AG04449 (cell line): ENCODE results near the gene NDUFAF5.

Source experiments
- CTCF ChIA-PET: fragments of 350-600 bp; formaldehyde crosslinking; extraction: SDS; loops from one replicate; lab custom pipeline; 2021; ENCODE audit warnings: antibody characterized with exemption; lab: Yijun Ruan, JAX
- POLR2A ChIA-PET: fragments of 400-600, 350-600 bp; formaldehyde crosslinking; extraction: SDS; loops from one replicate; lab custom pipeline; 2020; ENCODE audit warnings: antibody characterized with exemption, inconsistent platforms; lab: Yijun Ruan, JAX
- DNase-seq: peaks from one replicate; pipeline ENCODE4 v3.0.0-alpha.2; 2010; ENCODE audit warnings: low read depth, low spot score
- H3K4me3 ChIP-seq: 2 replicates; pipeline ENCODE4 v1.5.1; 2011; ENCODE audit warnings: low read depth, mild to moderate bottlenecking, control low read depth, low read length
- CTCF ChIP-seq: IDR thresholded peaks from one replicate; pipeline ENCODE4 v1.5.1; 2011; ENCODE audit warnings: mild to moderate bottlenecking, moderate library complexity, low read length, control low read depth, inconsistent platforms; ENCODE audit not compliant: insufficient read depth; ENCODE audit errors: missing control alignments

NDUFAF5 gene

GRCh38 chr20:13870170-13870748 lies 85.4 kb downstream of the NDUFAF5 start:
- no peak for DNase-seq
- no peak overlapping the region for H3K4me3 ChIP-seq
- TF ChIP-seq CTCF: no peak
- ChIA-PET POLR2A (no interaction called here), CTCF (interaction anchor here (0.7 kb wide), 1 partner anchor 43 kb away, joined by 3 read pairs; no protein-coding TSS in a partner anchor)
